Cardiac muscle cell (in vitro differentiated cells and primary cell): ENCODE results near the gene DRC1. TPM values are rescaled to one million over a fixed set of nuclear protein-coding genes. Genes with fewer than 3 reads are reported as not detected.

Experiments
- DNase-seq, 2 donors: peaks; one replicate each; pipeline versions ENCODE4 v3.0.0 to v3.0.0-alpha.2; 2010 to 2017; ENCODE audit warnings: low read depth in 1 of 2, low spot score in 1 of 2
- H3K27ac ChIP-seq: fragments of 200-600 bp; sonication (generic); 2 replicates; pipeline ENCODE4 v1.5.1; 2016
- H3K27me3 ChIP-seq: fragments of 200-600 bp; sonication (generic); 2 replicates; pipeline ENCODE4 v1.6.0; 2016; ENCODE audit warnings: control low read depth
- H3K36me3 ChIP-seq: fragments of 200-600 bp; sonication (generic); 2 replicates; pipeline ENCODE4 v1.5.1; 2016; ENCODE audit warnings: control low read depth
- H3K4me1 ChIP-seq: fragments of 200-600 bp; sonication (generic); 2 replicates; pipeline ENCODE4 v1.8.1; 2017; ENCODE audit warnings: low read depth, mild to moderate bottlenecking, mixed run types
- H3K4me3 ChIP-seq: fragments of 200-600 bp; sonication (generic); 2 replicates; pipeline ENCODE4 v1.5.1; 2016; ENCODE audit warnings: mild to moderate bottlenecking
- H3K9me3 ChIP-seq: fragments of 200-600 bp; sonication (generic); 2 replicates; pipeline ENCODE4 v1.5.1; 2017; ENCODE audit warnings: low read depth, mild to moderate bottlenecking, control low read depth
- CTCF ChIP-seq: IDR thresholded peaks from 2 replicates; pipeline ENCODE4 v1.5.1; 2012; ENCODE audit warnings: low read depth, mild to moderate bottlenecking, low read length
- polyA plus RNA-seq: library from polyadenylated mRNA; unstranded; fragments of >200 nt; fragmentation: Nextera tagmentation; extraction: Ambion mirVana; gene quantifications from 2 replicates; pipeline ENCODE4 v1.2.1, GENCODE V29; 2016
- total RNA-seq: library from RNA; depleted of rRNA; stranded (reverse); fragments of >200 nt; gene quantifications from 2 replicates; pipeline ENCODE4 v1.2.3, GENCODE V29; 2016

DRC1 gene
- total and polyA plus RNA-seq, 2 experiments from 2014 or later, result not detected

GRCh38 chr2:26489213-26489850, 87.6 kb downstream of the DRC1 start:
- Histone ChIP-seq H3K27ac (no peak overlapping the region), H3K9me3 (no peaks in the 10 kb centered on the region), H3K4me1 (no peaks in the 10 kb centered on the region), H3K4me3 (no peak overlapping the region), H3K27me3 (no peaks in the 10 kb centered on the region), H3K36me3 (no peaks in the 10 kb centered on the region)
- no peak for DNase-seq
- TF ChIP-seq CTCF, result no peak

GRCh38 chr2:26491563-26492167, 89.9 kb downstream of the DRC1 start:
- Histone ChIP-seq H3K4me1 (no peaks in the 10 kb centered on the region), H3K36me3 (no peaks in the 10 kb centered on the region), H3K27ac (no peak overlapping the region), H3K27me3 (no peaks in the 10 kb centered on the region), H3K9me3 (no peaks in the 10 kb centered on the region), H3K4me3 (no peak overlapping the region)
- no peak for DNase-seq
- no peak for TF ChIP-seq CTCF

- no peak for TF ChIP-seq CTCF
- Histone ChIP-seq H3K27ac (no peak overlapping the region), H3K4me1 (no peaks in the 10 kb centered on the region), H3K9me3 (no peaks in the 10 kb centered on the region), H3K4me3 (no peak overlapping the region), H3K36me3 (no peaks in the 10 kb centered on the region), H3K27me3 (no peaks in the 10 kb centered on the region)
- DNase-seq, result no peak
Observed at GRCh38 chr2:26492749-26493515, 91.2 kb downstream of the DRC1 start.

GRCh38 chr2:26493566-26493965, 91.8 kb downstream of the DRC1 start:
- no peaks in the 10 kb centered on the region for H3K36me3 ChIP-seq
- H3K4me1 ChIP-seq, result no peaks in the 10 kb centered on the region
- H3K27ac ChIP-seq, result no peak overlapping the region
- DNase-seq, result no peak
- peaks cover 3% of the 10 kb centered on the region for H3K27me3 ChIP-seq
- H3K4me3 ChIP-seq, result no peak overlapping the region
- no peak for TF ChIP-seq CTCF
- no peaks in the 10 kb centered on the region for H3K9me3 ChIP-seq

- Histone ChIP-seq H3K4me3 (no peak overlapping the region), H3K9me3 (no peaks in the 10 kb centered on the region), H3K36me3 (no peaks in the 10 kb centered on the region), H3K27me3 (peaks cover 3% of the 10 kb centered on the region), H3K4me1 (no peaks in the 10 kb centered on the region), H3K27ac (no peak overlapping the region)
- DNase-seq, result no peak
- no peak for TF ChIP-seq CTCF
Observed at GRCh38 chr2:26494199-26494598, 92.5 kb downstream of the DRC1 start.
